H1 (cell line): ENCODE measurements around the gene PITPNM1.

Experiments
- CHD1 ChIP-seq: IDR thresholded peaks from 2 replicates; pipeline ENCODE4 v1.6.1; 2012; ENCODE audit warnings: low read depth, low read length, improper control_type of control experiment
- EZH2 ChIP-seq: fragments of 200-600 bp; sonication (generic); IDR thresholded peaks from 2 replicates; pipeline ENCODE4 v1.7.1; 2012; ENCODE audit warnings: low read depth, mild to moderate bottlenecking, moderate library complexity, low read length, inconsistent platforms; ENCODE audit not compliant: severe bottlenecking
- HDAC2 ChIP-seq, 2 experiments: fragments of 300-600 bp in 1 of 2; sonication (generic) in 1 of 2; IDR thresholded peaks; 2 replicates each; pipeline ENCODE4 v1.6.1; 2011 to 2012; ENCODE audit warnings: low read depth in 2 of 2, low read length in 2 of 2, mild to moderate bottlenecking in 2 of 2, moderate library complexity in 2 of 2, borderline replicate concordance in 1 of 2, inconsistent platforms in 1 of 2
- POLR2A ChIP-seq, 2 experiments: IDR thresholded peaks; 1 replicate in 1 of 2; 2 replicates in 1 of 2; pipeline ENCODE4 v1.6.1; 2011; ENCODE audit warnings: low read depth in 2 of 2, low read length in 2 of 2, mild to moderate bottlenecking in 2 of 2; ENCODE audit errors: control extremely low read depth in 1 of 2
- POLR2AphosphoS5 ChIP-seq: IDR thresholded peaks from 2 replicates; pipeline ENCODE4 v1.6.1; 2011; ENCODE audit warnings: low read depth, low read length
- RNF2 ChIP-seq: fragments of 200-900, 300-1000 bp; sonication (generic); IDR thresholded peaks from 2 replicates; pipeline ENCODE4 v1.7.1; 2016; ENCODE audit warnings: borderline replicate concordance, low read depth, mild to moderate bottlenecking, antibody characterized with exemption, low read length; ENCODE audit not compliant: poor library complexity, severe bottlenecking; ENCODE audit errors: missing control alignments
- SP1 ChIP-seq: IDR thresholded peaks from 2 replicates; pipeline ENCODE4 v1.6.1; 2011; ENCODE audit warnings: low read depth, low read length
- SRF ChIP-seq: IDR thresholded peaks from 2 replicates; pipeline ENCODE4 v1.6.1; 2011; ENCODE audit warnings: mild to moderate bottlenecking, low read depth, low read length, moderate library complexity
- TAF1 ChIP-seq: IDR thresholded peaks from 2 replicates; pipeline ENCODE4 v1.6.1; 2011; ENCODE audit warnings: mild to moderate bottlenecking, low read depth, low read length
- TF ChIP-seq, protein P1 (sequence below), 3 experiments: IDR thresholded peaks; 1 replicate in 2 of 3; 2 replicates in 1 of 3; pipeline versions ENCODE4 v1.5.1 to v1.6.1; 2011; ENCODE audit warnings: low read length in 3 of 3, mild to moderate bottlenecking in 3 of 3, inconsistent platforms in 2 of 3, low read depth in 1 of 3, moderate library complexity in 1 of 3; ENCODE audit not compliant: insufficient read depth in 1 of 3; ENCODE audit errors: control extremely low read depth in 1 of 3
- TF ChIP-seq, protein P2 (sequence below): IDR thresholded peaks from 2 replicates; pipeline ENCODE4 v1.6.1; 2012; ENCODE audit warnings: low read length, inconsistent platforms

- TF ChIP-seq POLR2AphosphoS5 (no peak), TAF1 (no peak), POLR2A (IDR thresholded peaks at IDR 0.05; ENCODE audit: control extremely low read depth in 1 of 2, low read depth in 2 of 2, low read length in 2 of 2) (no peak), EZH2 (no peak), RNF2 (no peak), HDAC2 (IDR thresholded peaks at IDR 0.05; ENCODE audit: borderline replicate concordance in 1 of 2, low read depth in 2 of 2, low read length in 2 of 2) (no peak), CHD1 (no peak), SP1 (no peak), SRF (no peak)
- TF ChIP-seq, protein P1, sequence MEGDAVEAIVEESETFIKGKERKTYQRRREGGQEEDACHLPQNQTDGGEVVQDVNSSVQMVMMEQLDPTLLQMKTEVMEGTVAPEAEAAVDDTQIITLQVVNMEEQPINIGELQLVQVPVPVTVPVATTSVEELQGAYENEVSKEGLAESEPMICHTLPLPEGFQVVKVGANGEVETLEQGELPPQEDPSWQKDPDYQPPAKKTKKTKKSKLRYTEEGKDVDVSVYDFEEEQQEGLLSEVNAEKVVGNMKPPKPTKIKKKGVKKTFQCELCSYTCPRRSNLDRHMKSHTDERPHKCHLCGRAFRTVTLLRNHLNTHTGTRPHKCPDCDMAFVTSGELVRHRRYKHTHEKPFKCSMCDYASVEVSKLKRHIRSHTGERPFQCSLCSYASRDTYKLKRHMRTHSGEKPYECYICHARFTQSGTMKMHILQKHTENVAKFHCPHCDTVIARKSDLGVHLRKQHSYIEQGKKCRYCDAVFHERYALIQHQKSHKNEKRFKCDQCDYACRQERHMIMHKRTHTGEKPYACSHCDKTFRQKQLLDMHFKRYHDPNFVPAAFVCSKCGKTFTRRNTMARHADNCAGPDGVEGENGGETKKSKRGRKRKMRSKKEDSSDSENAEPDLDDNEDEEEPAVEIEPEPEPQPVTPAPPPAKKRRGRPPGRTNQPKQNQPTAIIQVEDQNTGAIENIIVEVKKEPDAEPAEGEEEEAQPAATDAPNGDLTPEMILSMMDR (IDR thresholded peaks at IDR 0.05; ENCODE audit: control extremely low read depth in 1 of 3, insufficient read depth in 1 of 3, low read depth in 1 of 3, low read length in 3 of 3) = no peak
- TF ChIP-seq, protein P2, sequence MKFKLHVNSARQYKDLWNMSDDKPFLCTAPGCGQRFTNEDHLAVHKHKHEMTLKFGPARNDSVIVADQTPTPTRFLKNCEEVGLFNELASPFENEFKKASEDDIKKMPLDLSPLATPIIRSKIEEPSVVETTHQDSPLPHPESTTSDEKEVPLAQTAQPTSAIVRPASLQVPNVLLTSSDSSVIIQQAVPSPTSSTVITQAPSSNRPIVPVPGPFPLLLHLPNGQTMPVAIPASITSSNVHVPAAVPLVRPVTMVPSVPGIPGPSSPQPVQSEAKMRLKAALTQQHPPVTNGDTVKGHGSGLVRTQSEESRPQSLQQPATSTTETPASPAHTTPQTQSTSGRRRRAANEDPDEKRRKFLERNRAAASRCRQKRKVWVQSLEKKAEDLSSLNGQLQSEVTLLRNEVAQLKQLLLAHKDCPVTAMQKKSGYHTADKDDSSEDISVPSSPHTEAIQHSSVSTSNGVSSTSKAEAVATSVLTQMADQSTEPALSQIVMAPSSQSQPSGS = no peak
Measured at GRCh38 chr11:67524480-67524808, 19.3 kb upstream of the PITPNM1 start.
